GM19099 (cell line): Measurements from ENCODE around the gene ODC1.

Source experiments
- POLR2A ChIP-seq: IDR thresholded peaks from 3 replicates; pipeline ENCODE4 v1.6.1; 2011; ENCODE audit warnings: low read depth; ENCODE audit not compliant: insufficient read length; ENCODE audit errors: extremely low read depth

ODC1 gene

DNA sequence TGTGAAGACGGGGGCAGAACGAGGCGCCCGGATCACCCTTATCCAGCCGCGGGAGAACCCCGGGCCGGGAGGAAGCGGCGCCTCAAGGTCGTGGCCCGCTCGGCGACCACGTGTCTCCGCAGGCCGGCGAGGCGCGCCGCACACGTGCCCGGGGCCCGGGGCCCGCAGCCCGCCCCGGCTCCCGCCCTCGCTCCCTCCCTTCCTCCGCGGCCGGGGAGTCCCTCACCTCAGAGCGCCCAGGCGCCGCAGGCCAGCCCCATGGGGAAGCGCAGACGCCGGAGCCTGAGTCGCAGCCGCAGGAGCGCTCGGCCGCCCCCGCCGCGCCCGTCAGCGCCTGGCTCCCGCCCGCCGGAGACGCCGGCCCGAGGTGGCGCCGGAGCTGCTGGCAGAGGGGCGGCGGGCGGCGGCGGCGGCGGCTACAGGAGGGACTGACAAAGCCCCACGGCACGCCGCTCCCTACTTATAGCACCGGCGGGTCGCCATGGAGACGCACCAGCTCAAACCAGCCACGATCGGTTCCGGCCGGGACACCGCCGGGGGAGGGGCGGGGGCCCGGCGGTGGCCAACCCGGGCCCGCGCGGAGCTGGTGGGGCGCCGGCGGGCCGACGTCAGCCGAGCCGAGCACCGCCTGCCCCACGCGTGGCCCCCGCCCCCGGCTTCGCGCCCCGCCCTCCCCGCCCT, at the start of gene ODC1:
Gene ODC1, minus strand, starts transcription at position 433 of the 681 bp plus-strand sequence. CDS start 3,295 bp downstream, outside the sequence.
- peak; percentile 99 for TF ChIP-seq POLR2A

DNA sequence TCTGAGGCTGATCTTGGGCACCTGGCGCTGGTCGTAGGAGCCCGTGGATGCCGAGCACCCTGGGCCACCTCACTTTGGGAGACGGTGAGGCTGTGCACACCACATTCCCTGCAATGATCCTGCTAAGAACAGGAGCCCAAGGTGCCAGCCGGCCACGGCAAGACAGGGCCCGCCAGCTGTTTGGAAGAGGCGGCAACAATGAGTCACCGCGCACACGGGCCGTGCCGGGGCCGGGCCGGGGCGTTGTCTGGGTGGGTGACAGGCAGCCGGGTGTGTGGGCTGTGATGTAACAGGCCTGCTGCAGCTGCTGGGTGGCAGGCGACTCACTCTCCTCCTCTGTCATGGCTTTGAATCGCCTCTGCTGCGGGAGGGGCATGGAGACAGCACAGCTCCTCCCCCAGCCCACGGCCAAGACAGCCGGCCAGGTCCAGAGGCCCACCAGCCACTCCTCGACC, 49.7 kb upstream of the ODC1 start:
- no peak for TF ChIP-seq POLR2A

DNA sequence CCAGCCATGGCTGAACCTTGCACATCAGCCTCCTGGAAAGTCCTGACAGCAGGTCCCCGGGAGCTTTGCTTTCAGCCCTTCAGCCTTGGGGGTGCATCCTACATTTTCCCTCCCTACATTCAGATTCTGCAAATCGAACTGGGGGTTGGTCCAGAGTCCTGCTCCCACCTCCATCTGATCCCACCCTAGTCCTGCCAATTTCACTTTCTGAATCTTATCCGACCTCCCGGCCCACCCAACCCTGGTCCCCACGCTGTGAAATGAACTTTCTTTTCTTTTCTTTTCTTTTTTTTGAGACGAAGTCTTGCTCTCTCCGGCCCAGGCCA, 47.8 kb upstream of the ODC1 start:
- no peak for TF ChIP-seq POLR2A

DNA sequence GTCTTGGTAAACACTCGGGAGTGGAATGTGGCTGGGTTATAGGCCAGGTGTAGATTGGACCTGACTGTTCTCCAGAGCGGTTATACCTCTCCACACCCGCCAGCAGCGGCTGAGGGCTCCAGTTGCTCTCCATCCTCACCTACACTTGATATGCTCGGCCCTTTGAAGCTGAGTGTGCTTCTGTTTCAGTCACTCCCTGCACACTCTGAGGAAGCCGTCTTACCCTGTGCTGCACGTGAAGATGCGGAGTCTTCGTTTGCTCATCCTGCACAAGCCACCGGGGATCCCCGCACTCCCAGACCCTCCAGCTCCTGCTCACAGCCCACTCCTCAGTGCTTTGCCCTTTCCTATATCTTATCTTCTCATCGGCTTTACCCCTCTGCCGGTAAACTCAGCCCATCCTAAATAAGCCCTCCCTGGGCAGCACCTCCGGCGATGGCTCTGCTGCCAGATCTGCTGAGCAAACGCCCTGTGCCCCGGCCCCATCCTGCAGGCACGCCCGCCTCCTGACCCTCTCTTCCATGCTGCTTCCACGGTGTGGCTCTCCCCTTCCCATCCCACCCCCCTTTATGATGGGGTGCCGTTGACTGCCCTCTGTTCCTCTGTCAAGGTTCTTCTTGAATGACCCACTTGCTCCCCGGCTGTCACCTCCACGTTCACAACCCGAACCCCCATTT, 47.3 kb upstream of the ODC1 start:
- no peak for TF ChIP-seq POLR2A

DNA sequence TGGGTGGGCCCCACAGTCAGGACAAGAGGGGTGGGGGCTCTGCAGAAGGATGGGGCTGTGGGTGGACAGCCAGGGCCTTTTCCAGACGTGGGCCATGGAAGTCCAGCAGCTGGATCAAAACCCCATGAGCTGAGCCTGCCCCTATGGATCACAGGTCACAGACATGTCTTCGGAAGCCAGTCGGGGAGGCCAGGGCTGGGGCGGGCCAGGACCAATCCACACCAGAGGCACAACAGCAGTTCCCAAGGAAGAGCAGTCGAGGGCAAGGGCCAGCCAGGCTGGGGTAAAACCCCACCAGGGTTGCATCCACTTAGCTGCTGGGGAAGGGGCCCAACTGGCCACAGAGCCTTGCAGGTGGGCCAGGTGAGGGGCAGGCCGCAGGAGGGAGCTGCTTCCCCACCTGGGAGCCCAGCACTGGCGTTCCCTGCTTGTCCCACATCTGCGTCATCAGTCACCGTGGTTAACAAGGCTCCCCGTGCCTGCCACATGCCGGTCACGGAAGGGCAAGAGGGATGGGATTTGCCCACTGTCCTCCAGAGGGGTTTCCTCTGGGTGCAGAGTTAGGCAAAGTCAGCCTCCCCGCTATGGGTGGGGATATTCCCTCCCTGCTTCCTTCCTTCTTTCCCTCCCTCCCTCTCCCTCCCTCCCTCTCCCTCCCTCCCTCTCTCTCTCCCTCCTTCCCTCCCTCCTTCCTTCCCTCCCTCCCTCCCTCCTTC, 46.4 kb upstream of the ODC1 start:
- TF ChIP-seq POLR2A, result no peak

DNA sequence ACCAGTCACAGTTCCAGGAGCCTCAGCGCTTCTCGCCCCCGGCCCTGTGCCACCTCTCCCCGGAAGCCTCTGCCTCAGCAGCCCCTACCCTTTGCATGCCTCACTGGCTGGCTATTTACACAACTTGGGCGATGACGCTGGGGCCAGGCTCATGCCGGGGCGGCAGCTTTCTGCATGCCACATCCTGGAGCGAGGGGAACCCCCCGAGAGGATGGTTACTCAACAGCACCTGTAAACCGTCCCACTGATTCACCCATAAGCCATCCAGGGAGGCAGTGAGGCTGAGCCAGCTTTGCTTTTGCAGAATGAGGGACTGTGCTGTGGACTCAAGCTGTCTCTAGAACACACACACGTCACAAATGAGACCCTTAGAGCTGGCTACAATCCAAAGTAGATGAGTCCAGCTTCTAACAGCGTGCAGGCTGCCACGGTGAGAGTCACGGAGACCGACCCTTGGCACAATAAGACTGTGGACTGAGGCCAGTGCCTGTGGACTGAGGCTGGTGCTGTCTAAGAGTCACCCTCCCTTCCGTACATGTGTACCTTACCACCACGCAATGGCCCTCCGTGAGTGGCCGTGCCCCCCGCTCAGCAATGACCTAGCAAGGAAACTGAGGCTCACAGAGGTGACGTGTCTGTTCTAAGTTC, 45.6 kb upstream of the ODC1 start:
- no peak for TF ChIP-seq POLR2A

DNA sequence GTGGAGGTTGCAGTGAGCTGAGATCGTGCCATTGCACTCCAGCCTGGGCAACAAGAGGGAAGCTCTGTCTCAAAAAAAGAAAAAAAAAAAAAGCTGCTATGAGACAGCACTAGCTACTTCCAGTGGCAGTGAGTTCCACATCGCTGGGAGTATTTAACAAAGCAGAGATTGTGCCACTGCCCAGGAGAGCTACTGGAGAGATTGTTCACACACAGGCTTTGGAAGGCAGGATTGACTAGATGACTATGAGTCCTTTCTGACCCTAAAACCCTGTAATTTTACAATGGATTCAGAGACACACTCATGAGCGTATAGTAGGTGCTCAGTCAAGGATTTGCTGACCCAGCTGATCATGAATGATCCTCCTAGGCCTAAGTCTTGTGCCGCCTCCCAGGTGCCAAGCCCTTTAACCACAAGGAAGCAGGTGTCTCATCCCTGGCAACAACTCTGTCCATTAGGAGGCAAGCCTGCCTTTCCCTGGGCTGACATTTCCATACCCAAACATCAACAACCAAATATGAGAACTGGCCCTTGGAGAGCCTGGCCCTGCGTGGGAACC, 45.0 kb upstream of the ODC1 start:
- TF ChIP-seq POLR2A, result no peak

DNA sequence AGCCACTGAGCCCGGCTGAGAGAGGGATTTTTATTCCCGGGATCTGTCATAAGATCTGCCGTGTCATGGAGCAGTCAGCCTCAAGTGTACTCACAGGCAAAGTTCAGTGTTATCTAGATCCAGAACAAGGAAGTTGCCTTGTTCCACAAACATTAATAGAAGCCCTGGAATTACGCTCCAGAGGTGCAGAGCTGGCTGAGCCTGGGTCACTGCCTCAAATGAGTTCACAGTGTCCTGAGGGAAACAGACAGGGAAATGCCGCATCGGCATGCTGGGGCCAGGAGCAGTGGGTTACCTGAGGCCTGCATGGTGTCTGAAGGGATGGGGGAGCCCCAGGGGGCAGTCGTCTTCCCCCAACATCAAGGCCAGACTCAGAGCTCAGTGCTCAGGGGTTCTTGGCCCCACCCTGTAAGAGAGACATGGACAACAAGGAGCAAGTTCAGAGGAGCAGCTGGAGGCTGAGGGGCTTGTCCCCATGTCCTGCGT, 42.7 kb upstream of the ODC1 start:
- TF ChIP-seq POLR2A, result no peak

DNA sequence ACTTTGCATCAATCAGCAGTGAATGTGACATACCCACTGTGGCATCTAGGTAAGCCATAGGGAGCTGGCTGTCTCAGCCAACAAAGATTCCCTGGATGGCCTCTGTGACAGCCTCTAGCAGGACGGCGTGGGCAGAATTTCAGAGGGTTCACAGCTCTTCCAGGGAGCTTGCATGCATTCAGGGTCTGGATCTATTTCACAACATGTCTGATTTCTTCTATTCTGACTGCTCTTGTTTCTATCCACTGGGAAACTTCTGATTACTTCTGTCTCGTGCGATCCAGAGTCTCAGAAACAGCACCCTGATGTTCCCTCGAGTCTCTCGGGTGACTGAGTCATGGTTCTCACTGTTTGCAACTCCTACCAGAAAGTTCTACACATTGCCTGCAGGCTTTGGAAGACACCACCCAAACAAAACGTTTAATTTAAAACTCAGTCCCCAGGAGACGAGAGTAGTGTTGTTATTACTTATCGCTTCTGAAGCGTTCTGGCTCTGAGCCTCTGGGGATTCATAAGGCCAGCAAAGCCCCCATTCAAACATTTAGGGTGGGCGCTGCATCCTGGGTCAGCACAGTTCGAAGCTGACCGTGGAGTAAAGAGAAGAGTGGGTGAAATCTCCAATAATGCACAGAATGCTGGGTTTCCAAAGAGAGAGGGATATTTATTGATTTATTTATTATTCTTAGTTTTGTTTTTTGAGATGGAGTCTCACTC, 41.9 kb upstream of the ODC1 start:
- TF ChIP-seq POLR2A, result no peak

DNA sequence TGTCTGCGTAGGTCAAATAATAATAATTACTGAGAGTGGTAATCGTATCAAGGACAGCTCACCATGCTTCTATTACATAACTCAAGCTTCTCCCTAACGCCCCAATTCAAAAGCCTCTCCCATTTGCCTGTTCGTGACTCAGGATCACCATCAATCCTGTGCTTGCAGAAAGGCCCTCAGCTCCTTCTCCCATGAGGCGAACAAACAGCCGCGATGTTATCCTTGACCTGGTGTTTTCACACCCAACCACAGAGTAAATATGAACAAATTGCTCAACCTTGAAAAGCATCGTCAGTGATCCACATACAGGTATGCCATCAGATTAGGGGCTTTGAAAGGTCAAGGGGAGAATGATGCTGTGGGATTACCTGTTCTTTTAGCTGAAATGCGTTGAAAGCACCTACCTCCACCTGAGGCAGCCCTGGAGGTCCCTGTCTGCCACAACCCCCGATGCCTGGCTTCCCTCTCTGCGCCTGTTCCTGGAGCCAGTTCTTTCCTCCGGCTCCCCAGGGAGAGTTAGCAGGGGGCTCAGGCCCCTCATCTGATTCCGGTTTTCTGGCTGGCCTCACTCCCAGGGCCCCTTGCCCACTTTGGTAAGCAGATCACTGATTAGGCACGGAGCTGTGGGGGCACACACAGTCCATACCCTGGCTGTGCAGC, 39.1 kb upstream of the ODC1 start:
- no peak for TF ChIP-seq POLR2A

DNA sequence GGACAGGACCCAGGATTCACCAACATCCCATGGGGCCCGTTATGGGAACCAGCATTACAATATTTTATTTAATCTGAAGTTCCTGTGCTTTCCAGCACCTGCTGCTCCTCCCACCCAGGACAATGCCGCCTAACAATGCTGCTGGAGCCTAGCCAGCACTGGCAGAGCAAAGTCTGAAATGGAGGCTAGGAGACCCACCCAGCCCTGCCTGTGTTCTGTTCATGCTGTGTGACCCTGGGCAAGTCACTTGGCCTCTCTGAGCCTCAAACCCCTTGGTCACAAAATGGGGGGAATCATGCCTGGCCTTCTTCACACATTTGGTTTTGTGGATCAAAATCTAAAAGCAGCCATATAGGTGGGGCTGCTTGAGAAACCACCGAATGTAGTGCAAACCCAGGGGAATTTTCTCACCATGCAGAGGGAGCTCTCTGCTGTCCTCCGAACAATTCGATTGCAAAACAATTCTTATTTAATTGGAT, 38.5 kb upstream of the ODC1 start:
- TF ChIP-seq POLR2A, result no peak

DNA sequence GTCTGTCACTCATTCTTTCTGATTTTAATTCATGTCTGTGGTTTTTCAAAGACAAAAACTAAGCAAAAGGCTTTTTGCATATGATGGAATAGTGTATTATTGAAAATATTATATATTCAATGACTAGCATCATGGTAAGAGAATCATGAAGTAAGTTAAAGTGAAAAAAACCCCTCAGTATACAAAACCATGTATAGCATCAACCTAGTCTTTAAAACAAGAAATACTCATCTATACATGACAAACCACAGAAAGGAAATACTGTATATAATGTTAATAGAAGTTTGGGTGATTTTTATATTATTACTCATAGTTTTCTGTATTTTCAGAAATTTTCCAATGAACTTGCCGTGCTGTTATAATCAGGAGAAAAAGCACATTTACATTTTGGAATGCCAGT, 38.0 kb upstream of the ODC1 start:
- no peak for TF ChIP-seq POLR2A

DNA sequence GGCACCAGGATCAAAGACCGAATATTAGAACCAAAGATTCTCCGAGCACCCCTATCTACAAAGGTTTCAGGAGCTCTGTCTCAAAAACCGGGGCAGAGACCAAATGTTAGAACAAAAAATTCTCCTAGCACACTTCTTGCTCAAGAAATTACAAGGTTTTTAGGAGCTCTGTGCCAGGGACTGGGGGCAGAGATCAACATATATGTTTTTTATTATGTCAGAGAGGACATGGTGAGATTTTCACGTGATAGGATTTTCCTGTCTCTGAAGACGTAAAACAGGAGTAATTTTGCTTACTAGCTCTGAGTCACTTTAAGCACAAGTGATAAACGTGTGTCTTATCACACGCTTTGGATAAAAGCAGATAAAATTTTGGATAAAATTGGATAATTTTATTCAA, 34.8 kb upstream of the ODC1 start:
- no peak for TF ChIP-seq POLR2A

DNA sequence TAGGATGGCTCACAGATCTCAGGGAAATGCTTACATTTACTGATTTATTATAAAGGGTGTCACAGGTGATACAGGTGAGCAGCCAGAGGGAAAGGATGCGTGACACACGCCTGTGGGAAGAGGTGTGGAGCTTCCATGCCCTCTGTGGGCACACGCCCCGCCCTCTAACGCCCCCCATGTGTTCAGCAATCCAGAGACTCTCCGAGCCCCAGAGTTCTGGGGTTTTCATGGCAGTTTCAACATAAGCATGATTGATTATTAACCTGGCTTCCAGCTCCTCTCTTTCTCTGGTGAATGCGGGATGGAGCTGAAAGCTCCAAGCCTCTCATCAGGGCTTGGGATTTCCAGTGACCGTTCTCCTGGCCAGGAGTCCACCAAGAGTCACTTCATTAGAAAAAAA, 34.3 kb upstream of the ODC1 start:
- TF ChIP-seq POLR2A, result no peak

DNA sequence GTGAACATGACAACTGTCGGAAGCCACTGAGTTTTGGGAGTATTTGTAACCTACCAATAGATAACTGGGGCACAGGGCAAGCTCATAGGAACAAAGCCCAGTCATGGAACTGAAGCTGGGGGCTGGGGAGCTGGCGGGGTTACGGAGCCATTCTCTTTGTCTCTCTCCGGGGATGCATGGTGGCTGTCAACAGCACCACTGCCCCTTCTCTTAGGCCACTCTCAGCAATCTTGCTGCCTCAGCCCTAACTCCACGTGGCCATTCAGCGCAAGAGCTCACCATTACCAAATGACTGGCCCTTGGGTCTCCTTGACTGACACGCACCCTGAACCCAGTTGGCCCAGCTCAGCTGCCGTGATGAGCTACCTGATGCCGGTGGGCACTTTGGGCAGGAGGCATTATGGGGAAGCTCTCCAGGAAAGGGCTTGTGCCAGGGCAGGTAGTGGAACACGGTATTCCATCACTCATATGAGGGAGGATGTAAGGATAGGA, 33.6 kb upstream of the ODC1 start:
- no peak for TF ChIP-seq POLR2A
